ENCODE data around the gene DCDC1. TPM values are rescaled to one million over a fixed set of nuclear protein-coding genes. Genes with fewer than 3 reads are reported as not detected.

The DCDC1 gene
- total RNA-seq: 1.2 TPM
- polyA plus RNA-seq: 0.09 TPM

- peak; percentile 88 for DNase-seq (ENCODE audit: extremely low spot score)
- H3K4me1 ChIP-seq (ENCODE audit: insufficient read depth): no peaks in the 10 kb centered on the region
- no peaks in the 10 kb centered on the region for H3K36me3 ChIP-seq (ENCODE audit: insufficient read depth)
- under 1% methylated on average over 53 of the region's 53 CpGs for WGBS
- H3K4me3 ChIP-seq (ENCODE audit: low read depth, low read length): peak within 1 kb of the TSS; percentile 51
- H3K27ac ChIP-seq (ENCODE audit: low read depth): no peak within 1 kb of the TSS
These were observed at the start of gene DCDC1, which contains the start of gene DNAJC24 for GRCh38 chr11:31369348-31370329. DCDC1 (minus strand) TSS chr11:31369739; CDS start chr11:31328280, 41,459 bp downstream. DNAJC24 (plus strand) TSS chr11:31369860; CDS start chr11:31370749, 889 bp downstream.

GRCh38 chr11:31419138-31419537 is 49.6 kb upstream of the DCDC1 start:
- Histone ChIP-seq H3K4me3 (ENCODE audit: low read depth, low read length) (no peak overlapping the region), H3K36me3 (ENCODE audit: insufficient read depth) (no peaks in the 10 kb centered on the region), H3K4me1 (ENCODE audit: insufficient read depth) (no peaks in the 10 kb centered on the region), H3K27ac (ENCODE audit: low read depth) (no peak overlapping the region)
- no peak for DNase-seq (ENCODE audit: extremely low spot score)
- WGBS: 59% methylated on average over 3 of the region's 3 CpGs

DNA sequence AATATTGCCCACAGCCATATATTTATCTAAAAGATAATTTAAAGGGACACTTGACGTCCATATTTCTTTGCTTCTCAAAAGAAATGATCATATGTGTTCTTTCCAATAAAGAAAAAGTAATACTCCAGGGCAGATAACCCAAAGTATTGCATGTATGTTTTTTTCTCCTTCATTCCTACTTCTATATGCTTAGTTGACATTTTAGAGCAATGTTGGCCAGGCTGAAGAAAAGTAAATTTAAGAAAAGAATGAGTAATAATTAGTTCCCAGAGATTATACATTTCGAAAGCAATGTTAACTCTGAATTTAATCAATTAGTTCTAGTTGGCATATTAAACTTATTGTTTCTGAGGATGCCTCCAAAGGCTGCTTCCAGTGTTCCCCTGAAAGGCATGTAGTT is 48.3 kb upstream of the DCDC1 start:
- H3K4me1 ChIP-seq (ENCODE audit: insufficient read depth): no peaks in the 10 kb centered on the region
- H3K27ac ChIP-seq (ENCODE audit: low read depth): no peak overlapping the region
- no peak overlapping the region for H3K4me3 ChIP-seq (ENCODE audit: low read depth, low read length)
- WGBS: 92% methylated on average over 2 of the region's 2 CpGs
- H3K36me3 ChIP-seq (ENCODE audit: insufficient read depth): no peaks in the 10 kb centered on the region
- no peak for DNase-seq (ENCODE audit: extremely low spot score)

GRCh38 chr11:31417357-31417756 is 47.8 kb upstream of the DCDC1 start:
- no peak overlapping the region for H3K27ac ChIP-seq (ENCODE audit: low read depth)
- WGBS: 94% methylated on average over 1 of the region's 1 CpG
- H3K36me3 ChIP-seq (ENCODE audit: insufficient read depth): no peaks in the 10 kb centered on the region
- DNase-seq (ENCODE audit: extremely low spot score): no peak
- H3K4me1 ChIP-seq (ENCODE audit: insufficient read depth): no peaks in the 10 kb centered on the region
- H3K4me3 ChIP-seq (ENCODE audit: low read depth, low read length): no peak overlapping the region

GRCh38 chr11:31415435-31415834 is 45.9 kb upstream of the DCDC1 start:
- H3K36me3 ChIP-seq (ENCODE audit: insufficient read depth): no peaks in the 10 kb centered on the region
- H3K4me3 ChIP-seq (ENCODE audit: low read depth, low read length): no peak overlapping the region
- no peak overlapping the region for H3K27ac ChIP-seq (ENCODE audit: low read depth)
- DNase-seq (ENCODE audit: extremely low spot score): no peak
- 86% methylated on average over 4 of the region's 4 CpGs for WGBS
- H3K4me1 ChIP-seq (ENCODE audit: insufficient read depth): no peaks in the 10 kb centered on the region

DNA sequence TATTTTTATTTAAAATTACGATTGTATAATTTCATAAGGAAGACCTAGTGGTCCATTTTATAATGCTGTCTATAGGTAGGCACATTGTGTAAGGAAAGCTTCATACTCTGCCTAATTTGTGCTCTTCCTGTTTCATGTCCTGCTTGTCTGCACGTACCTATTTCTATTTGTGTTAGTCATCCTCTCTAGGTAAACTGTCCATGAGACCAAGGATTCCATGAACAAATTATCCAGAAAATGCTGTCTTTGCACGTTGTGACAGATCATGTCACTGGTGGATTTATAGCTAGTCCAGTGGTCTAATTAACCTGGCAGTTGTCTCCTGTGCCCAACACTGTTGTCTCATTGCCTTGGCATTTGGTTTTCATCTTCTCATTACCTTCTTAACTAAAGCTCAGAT is 44.8 kb upstream of the DCDC1 start:
- DNase-seq (ENCODE audit: extremely low spot score): no peak
- no peaks in the 10 kb centered on the region for H3K36me3 ChIP-seq (ENCODE audit: insufficient read depth)
- H3K4me3 ChIP-seq (ENCODE audit: low read depth, low read length): no peak overlapping the region
- no peaks in the 10 kb centered on the region for H3K4me1 ChIP-seq (ENCODE audit: insufficient read depth)
- H3K27ac ChIP-seq (ENCODE audit: low read depth): no peak overlapping the region
- WGBS: 84% methylated on average over 3 of the region's 3 CpGs

DNA sequence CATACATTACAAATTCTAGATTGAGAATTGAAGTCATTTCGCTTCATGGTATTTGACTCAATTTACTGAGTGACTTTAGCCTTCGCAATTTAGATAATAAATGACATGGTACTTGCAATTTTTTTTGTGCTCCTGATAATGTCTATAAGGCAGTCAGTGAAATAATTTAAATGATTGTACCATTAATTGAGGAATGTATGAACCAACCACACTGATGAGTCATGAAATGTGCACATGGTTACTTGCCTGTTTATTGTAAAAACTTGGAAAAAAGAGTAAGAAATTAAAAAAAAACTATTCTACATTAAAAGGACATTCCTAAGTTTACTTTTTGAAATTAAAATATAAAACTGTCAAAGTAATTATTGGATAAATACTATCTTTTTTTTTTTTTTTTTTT is 43.4 kb upstream of the DCDC1 start:
- H3K36me3 ChIP-seq (ENCODE audit: insufficient read depth): no peaks in the 10 kb centered on the region
- DNase-seq (ENCODE audit: extremely low spot score): no peak
- H3K27ac ChIP-seq (ENCODE audit: low read depth): no peak overlapping the region
- no peak overlapping the region for H3K4me3 ChIP-seq (ENCODE audit: low read depth, low read length)
- 96% methylated on average over 2 of the region's 2 CpGs for WGBS
- no peaks in the 10 kb centered on the region for H3K4me1 ChIP-seq (ENCODE audit: insufficient read depth)

- no peak for DNase-seq (ENCODE audit: extremely low spot score)
- WGBS: 95% methylated on average over 2 of the region's 2 CpGs
- no peak overlapping the region for H3K27ac ChIP-seq (ENCODE audit: low read depth)
- no peak overlapping the region for H3K4me3 ChIP-seq (ENCODE audit: low read depth, low read length)
- no peaks in the 10 kb centered on the region for H3K4me1 ChIP-seq (ENCODE audit: insufficient read depth)
- no peaks in the 10 kb centered on the region for H3K36me3 ChIP-seq (ENCODE audit: insufficient read depth)
These were observed 38.7 kb upstream of the DCDC1 start for GRCh38 chr11:31408201-31408600.

DNA sequence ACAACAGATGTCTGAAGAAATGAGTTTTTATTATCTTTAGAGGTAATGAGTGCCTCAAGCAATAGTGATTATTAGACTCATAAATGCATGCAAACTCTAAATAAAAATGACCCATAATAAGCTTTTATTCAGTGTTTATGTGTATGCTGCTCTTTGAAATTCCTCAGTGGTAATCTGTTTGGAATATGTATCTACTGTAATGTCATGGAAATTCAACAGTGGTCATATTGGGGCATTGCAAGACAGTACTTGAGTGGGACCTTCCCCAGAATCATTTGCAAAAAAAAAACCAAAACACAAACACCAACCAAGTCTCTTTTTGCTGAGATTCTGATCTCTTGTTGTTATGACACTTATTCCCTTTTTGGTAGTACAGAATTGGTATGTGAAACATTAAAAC is 35.1 kb upstream of the DCDC1 start:
- DNase-seq (ENCODE audit: extremely low spot score): no peak
- Histone ChIP-seq H3K4me1 (ENCODE audit: insufficient read depth) (no peaks in the 10 kb centered on the region), H3K27ac (ENCODE audit: low read depth) (no peak overlapping the region), H3K36me3 (ENCODE audit: insufficient read depth) (no peaks in the 10 kb centered on the region), H3K4me3 (ENCODE audit: low read depth, low read length) (no peak overlapping the region)

DNA sequence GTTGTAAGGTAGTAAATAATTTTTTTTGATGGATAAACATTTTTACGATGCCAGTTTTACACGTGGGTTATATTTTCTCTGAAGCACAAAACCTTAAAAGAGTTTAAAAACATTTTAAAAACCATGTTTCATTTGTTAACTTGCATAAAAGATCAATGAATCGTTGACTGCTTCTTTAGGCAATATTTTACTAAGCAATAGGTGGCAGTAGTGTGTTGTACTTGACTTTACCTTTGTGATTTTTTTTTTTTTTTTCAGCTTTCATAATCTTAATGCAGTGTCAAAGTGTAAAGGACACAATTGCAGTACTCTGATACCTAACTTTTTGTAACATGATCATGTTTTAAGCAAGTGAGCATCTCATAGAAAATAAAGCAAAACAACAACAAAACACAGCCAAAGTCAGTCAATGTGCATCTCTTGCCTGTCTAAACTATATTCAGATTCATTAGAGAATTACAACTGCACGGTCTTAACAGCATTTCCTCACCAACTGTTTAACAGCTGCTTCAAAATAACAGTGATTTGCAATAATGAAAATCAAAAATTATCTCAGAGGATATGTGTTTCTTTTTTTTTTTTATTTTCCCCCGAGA is 27.8 kb upstream of the DCDC1 start:
- H3K27ac ChIP-seq (ENCODE audit: low read depth): no peak overlapping the region
- no peaks in the 10 kb centered on the region for H3K4me1 ChIP-seq (ENCODE audit: insufficient read depth)
- 55% methylated on average over 5 of the region's 5 CpGs for WGBS
- H3K4me3 ChIP-seq (ENCODE audit: low read depth, low read length): no peak overlapping the region
- H3K36me3 ChIP-seq (ENCODE audit: insufficient read depth): no peaks in the 10 kb centered on the region
- DNase-seq (ENCODE audit: extremely low spot score): no peak

DNA sequence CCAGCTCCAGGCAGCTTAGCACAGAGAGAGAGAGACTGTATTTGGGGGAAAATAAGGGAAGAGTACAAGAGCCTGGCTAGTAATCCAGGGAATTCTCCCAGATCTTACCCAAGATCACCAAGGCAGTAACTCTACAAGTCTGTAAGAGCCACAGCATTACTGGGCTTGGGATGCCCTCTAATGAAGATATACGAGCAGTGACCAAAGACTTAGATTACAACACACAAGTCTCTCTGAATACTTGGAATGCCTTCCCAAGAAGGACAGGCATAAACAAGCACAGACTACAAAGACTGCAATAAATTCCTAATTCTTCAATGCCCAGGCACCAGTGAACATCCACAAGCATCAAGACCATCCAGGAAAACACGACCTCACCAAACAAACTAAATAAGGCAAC is 17.8 kb upstream of the DCDC1 start:
- no peak for DNase-seq (ENCODE audit: extremely low spot score)
- Histone ChIP-seq H3K4me1 (ENCODE audit: insufficient read depth) (no peaks in the 10 kb centered on the region), H3K27ac (ENCODE audit: low read depth) (no peak overlapping the region), H3K4me3 (ENCODE audit: low read depth, low read length) (no peak overlapping the region), H3K36me3 (ENCODE audit: insufficient read depth) (peaks cover 2% of the 10 kb centered on the region)
- WGBS: 67% methylated on average over 2 of the region's 2 CpGs

DNA sequence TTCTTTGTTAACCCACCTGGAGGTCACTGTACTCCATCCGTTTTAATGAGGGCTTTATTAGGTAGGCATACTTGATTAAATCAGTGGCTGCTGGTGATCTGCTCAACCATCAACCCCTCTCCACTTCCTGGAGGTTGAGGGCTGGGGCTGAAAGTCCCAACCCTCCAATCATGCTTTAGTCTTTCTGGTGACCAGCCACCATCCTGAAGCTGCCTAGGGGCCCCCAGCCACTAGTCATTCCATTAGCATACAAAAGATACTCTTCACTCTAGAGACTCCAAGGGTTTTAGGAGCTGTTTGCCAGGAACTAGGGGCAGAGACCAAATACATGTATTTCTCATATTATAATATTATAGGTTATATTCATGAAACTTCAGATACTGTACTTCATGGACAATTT is 13.6 kb upstream of the DCDC1 start:
- 72% methylated on average over 1 of the region's 1 CpG for WGBS
- no peak overlapping the region for H3K27ac ChIP-seq (ENCODE audit: low read depth)
- H3K4me1 ChIP-seq (ENCODE audit: insufficient read depth): no peaks in the 10 kb centered on the region
- H3K36me3 ChIP-seq (ENCODE audit: insufficient read depth): peaks cover 2% of the 10 kb centered on the region
- no peak for DNase-seq (ENCODE audit: extremely low spot score)
- no peak overlapping the region for H3K4me3 ChIP-seq (ENCODE audit: low read depth, low read length)

- 97% methylated on average over 5 of the region's 5 CpGs for WGBS
- Histone ChIP-seq H3K27ac (ENCODE audit: low read depth) (no peak overlapping the region), H3K4me1 (ENCODE audit: insufficient read depth) (no peaks in the 10 kb centered on the region), H3K4me3 (ENCODE audit: low read depth, low read length) (no peak overlapping the region), H3K36me3 (ENCODE audit: insufficient read depth) (peaks cover 2% of the 10 kb centered on the region)
- DNase-seq (ENCODE audit: extremely low spot score): no peak
These were observed 6.3 kb upstream of the DCDC1 start for GRCh38 chr11:31375879-31376278.

- 72% methylated on average over 4 of the region's 4 CpGs for WGBS
- Histone ChIP-seq H3K27ac (ENCODE audit: low read depth) (no peak overlapping the region), H3K36me3 (ENCODE audit: insufficient read depth) (no peaks in the 10 kb centered on the region), H3K4me1 (ENCODE audit: insufficient read depth) (no peaks in the 10 kb centered on the region), H3K4me3 (ENCODE audit: low read depth, low read length) (no peak overlapping the region)
- no peak for DNase-seq (ENCODE audit: extremely low spot score)
These were observed 2.7 kb downstream of the DCDC1 start for GRCh38 chr11:31366795-31367194.
